Renal cortical epithelial cell (primary cell): ENCODE data around the gene CLNK. TPM values are rescaled to one million over a fixed set of nuclear protein-coding genes. Genes with fewer than 3 reads are reported as not detected.

ENCODE experiments used
- DNase-seq: peaks from one replicate; pipeline ENCODE4 v3.0.0-alpha.2; 2011; ENCODE audit warnings: low read depth
- total RNA-seq: library from RNA; depleted of rRNA; stranded (reverse); fragments of >200 nt; gene quantifications from 2 replicates; pipeline ENCODE4 v1.2.3, GENCODE V29; 2014

Gene CLNK
- total RNA-seq, 1 donor from 2014 or later: not detected

DNA sequence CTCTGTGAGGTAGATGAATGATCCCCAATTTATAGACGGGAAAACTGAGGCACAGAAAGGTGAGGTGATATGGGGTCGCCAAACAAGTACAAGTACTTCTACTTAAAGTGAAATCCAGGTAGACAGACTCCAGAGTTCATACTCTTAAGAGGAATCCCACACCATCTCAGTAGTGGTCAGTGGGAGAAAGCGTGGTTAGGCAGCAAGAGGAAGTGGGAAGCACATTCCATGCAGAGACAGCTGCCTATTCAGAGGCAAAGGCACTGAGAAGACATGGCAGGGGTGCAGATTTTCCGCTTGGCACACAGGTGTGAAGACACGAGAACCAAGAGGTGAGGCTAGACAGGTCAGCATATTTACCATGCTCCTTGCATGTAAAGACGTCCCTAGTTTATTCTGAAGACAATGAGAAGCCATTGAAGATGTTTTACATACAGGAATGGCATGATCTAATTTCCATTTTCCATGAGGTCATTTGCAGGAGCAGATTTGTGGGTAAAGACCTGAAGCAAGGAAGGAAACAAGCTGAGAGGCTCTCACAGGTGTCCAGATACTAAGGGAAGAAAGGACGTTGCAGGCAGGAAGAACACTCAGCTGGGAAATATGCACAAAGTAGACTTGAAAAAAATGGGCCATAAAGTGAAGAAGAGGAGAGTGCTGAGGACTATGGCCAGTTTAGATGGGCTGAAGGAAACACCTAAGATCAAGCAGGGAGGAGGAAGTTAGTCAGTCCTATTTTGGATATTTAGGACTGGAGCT lies 17.3 kb upstream of the CLNK start:
- no peak for DNase-seq

DNA sequence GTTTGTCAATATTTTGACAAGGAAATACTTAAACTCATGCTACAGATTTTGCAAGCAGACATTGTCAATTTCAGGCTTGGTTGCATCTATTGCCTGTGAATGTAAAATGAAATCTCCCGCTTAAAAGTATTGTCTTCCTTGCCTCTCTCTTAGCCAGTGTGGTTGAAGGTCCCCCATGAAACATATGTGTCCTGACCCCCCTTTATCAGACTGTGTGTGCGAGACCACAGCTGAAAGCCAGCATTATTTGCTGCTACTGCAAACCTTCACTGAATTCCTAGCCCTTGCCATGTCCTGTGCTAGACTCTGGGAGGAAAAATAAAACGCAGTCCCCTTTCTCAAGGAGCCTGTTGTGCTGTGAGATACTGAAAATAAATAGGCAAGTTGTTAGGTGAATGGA lies 16.6 kb upstream of the CLNK start:
- no peak for DNase-seq

DNA sequence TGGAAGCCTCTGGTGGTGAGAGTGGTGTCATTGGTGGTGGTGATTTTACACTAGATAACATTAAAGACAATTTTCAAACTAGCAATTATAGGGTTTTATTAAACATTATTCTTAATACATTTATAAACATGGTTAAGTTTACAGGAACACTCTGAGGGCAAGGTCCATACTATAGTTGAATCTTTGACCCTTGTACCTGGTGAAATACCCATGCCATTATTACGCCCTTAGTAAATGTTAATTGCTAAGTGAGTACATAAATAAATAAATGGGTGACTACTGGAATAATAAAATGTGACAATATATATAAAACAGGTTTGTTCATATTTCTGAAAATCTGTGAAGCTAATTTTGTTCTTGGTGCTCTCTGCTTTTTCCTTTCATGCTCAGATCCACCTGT lies 13.6 kb upstream of the CLNK start:
- DNase-seq: no peak

DNA sequence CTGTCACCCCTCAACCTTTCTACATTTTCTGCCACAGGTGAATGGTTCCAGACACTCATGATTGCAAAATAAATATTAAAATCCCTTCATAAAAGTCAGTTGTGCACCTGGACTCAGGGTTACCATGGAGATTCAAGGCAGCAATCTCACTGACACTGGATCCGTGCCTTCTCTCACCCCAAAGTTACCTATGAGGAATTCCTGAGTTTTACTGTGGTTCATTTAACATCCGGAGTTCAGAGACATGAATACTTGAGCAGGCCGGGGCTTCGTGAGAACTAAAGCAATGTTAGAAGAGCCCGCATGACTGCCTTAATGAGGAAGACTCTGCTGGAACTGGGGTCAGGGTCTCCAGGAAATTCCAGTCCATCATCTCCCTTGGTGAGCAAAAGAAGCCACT lies 12.5 kb upstream of the CLNK start:
- peak; percentile 11 for DNase-seq

DNA sequence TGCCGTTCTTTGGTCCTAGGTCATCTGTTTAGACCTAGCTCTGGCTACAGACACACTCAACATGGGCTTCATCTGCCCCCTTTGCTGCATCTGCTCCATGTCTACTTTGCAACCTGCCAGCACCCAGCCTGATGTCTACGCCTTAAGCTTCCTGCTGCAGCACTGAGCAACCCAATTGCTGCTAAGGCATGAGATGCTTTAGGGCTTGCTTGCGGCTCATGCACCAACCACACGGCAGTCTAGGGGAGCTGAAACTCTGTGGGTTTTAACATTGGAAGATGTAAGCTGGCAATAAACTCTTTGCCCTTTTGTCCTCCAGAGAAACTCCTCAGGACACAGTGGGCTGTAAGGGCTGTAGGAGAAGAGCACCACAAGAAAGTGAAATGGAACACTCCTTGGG lies 11.7 kb upstream of the CLNK start:
- DNase-seq: no peak

DNA sequence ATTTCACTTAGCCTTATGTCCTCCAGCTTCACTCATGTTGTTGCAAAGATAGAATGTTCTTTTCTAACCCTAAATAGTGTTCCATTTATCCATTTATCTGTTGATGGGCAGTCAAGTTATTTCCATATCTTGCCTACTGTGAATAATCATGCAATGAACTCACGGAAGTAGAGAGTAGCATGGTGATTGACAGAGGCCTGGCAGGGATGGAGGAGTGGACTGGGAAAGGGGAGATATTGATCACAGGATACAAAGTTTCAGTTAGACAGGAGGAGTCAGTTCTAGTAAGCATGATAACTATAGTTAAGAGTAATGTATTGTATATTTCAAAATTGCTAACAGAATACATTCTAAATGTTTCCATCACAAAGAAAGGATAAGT lies 10.3 kb upstream of the CLNK start:
- DNase-seq: no peak

DNA sequence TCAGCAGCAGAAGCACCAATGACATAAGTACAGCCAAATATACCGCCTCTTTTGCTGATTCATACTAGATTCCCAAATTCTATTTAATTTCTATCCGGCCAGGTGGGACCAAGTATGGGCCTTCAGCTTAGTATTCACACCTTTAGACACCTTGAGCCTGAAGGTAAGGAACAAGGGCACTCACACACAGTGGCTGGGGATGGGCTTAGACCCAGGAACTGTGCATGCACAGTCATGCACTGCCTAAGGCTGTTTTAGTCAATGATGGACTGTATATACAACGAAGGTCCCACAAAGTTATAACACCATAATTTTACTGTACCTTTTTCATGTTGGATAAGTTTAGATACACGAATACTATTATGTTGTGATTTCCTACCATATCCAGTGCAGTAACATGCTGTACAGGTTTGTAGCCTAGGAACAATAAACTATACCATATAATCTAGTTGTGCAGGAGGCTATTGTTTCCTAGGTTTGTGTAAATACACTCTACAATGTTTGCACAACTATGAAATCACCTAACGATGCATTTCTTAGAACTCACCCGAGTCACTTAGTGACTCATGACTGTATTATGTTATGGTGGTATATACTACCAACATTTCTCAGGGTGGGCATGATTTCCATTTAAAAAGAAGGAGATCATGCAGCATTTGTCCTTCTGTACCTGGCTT lies 9.7 kb upstream of the CLNK start:
- no peak for DNase-seq

DNA sequence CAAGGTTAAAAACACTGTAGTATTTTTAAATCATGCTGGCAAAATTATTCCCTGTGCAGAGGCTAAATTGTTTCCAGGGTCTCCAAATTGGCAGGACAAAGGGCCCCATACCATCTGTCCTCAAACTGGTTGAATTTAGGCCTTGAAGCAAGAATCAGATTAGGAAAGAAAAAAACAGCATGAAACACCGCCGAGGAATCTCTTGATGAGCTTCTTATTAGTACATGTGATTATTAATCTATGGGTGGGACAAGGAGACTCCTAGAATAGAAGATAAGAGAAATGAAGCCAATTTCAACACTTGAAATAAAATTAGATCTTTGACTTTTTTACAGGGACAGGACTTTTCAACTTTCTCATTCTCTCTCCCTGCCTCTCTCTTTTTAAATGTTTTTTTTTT lies 7.1 kb upstream of the CLNK start:
- no peak for DNase-seq

DNA sequence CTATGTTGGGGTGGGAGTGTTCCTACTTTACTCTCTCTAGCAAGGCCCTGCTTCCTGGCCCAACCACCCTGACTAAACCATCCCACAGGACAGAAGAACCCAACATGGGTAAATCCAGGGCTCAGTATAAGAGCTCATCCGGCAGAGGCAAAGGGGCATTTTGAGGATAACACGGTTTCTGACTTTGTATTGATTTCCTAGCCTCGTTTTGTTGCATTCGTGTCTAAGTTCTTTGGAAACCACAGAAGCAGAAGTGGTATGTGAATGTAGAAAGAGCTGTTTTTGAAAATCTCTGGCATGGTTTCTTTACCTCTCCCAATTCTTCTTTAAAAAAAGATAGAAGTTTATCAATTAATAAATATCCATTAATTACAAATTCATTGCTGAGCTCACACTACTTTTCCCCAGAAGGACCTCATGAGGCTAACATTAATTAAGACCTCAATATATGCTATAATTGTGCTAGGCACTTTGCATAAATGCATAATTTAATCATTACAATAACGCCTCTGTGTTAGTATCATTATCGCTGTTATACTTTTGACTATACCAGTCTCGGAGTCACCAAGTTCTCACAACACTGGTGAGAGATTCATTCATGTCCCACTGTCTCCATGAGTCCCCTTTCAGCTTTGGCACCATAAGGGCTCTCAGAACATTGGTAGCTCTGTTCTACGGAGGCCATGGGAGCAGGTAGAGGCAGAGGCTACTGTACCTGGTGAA lies 5.8 kb upstream of the CLNK start:
- no peak for DNase-seq

DNA sequence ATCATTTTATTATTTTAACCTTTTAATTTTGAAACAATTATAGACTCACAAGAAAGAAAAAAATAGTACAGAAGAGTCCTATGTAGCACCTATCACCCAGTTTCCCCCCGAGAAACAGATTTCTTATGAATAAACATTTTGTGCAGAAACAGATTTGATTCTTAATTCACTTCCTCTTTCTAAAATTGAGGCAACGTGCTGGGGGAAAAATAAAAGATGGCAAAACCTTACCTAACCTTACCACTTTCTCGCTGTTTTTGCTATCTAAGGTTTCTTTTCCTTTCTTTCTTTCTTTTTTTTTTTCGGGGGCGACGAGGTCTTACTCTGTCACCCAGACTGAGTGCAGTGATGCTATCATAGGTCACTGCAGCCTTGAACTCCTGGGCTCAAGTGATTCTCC lies 4.3 kb upstream of the CLNK start:
- no peak for DNase-seq

DNA sequence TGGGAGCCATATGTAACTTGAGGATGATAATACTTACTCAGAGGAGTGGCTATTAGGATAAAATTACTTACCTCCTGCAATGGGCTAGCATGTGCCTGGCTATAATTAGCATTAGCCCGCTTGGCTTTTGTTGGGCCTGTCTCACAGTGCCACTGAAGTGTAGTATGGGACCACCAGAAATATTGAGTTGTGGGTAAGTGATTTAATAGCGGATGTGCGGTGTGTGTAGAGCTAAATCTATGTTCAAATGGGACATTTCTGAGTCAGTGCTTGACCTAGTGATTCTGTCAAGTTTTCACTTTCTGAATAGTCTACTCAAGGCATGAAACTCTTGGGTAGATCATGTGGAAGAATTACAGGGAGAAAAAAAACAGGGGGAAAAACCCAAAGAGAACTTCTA lies 3.5 kb upstream of the CLNK start:
- DNase-seq: no peak

DNA sequence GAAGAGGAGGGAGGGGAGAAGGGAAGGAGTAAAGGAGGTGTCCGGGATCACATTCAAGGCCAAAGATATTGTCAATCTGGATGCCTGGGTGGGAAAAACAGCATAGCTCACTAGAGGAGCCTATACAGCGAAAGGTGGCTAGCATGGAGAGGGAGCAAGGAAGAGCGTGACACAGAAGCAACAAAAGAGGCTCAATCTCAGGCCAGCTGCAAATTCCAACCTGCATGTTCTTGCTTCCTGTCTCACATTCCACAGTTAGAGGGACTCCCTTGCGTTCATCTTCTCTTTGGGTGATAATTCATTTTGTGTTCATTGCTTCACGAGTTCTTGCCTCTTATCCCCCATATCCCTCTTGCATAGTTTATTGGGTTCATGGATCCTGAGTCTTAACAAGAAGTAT lies 3.0 kb upstream of the CLNK start:
- DNase-seq: no peak

DNA sequence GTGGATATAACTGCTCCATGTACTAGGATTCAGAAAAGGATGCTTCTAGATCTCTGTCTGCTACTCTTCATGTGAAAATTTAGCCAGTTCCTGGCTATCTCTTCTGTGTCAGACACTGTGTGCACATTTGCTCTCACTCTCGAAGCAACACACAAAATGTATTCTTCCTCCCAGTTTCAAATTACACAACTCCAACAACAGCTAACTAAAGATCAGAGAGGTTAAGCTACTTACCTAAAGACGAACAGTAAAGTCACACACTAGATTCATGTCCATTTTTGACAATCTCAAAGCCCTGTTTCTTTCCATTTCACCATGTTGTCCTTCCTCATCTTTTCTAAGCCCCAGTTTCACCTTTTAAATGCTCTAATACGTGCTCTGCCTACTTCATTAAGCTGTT lies 2.2 kb downstream of the CLNK start:
- DNase-seq: no peak

DNA sequence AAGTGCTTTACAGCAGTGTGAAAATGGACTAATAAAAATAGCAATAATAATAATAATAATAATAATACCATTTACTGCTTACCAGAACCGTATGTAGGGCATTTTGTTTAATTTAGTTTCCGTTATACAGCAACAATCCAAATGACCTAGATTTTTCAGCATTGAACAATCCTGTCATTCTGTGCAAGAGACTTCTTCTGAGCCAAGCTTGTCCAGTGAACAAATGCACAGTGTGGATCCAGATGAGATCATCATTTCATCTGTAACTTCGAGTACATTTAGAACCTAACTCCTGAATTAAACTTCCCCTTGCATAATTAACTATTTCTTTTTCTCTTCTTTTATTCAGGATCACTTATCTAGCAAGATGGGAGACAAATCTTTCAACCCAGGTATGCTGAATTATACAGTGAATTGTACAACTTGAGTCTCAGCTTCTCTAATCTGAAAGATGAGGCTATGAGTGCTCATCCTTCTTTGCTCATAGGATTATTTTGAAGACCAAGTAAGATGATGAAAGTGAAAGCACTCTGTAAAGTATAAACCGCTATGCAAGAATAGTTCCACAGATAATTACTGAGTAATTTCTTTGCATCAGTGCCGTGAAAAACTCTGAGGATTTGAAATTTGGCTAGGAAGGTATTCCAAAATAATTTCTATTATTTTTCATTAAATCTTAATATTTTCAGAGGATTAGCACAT lies 6.6 kb downstream of the CLNK start:
- no peak for DNase-seq

DNA sequence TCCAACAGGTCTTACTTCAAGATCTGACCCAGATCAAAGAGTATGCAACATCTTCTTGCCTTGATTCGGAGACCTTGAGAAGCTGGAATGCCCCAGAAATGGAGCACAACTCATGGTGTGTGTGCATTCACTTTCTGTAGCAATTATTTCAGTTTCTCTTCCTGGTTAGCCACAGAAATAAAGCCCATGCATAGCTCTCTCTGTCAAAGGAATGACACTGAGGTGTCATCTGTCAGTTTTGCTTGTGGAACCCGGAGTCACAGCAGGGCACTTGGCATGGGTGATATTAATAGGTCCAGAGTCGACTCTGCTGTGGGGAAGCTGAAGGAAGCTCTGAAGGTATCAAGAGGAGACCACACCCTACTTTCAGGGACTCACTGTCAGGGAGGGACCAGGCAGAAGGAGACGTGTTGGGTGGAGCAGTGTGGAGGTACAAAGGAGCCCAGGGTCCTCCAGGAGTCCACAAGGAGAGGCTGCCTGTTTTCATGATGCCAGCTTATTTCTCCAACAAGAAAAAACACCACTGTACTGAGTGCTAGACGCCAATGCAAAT lies 10.7 kb downstream of the CLNK start:
- no peak for DNase-seq

DNA sequence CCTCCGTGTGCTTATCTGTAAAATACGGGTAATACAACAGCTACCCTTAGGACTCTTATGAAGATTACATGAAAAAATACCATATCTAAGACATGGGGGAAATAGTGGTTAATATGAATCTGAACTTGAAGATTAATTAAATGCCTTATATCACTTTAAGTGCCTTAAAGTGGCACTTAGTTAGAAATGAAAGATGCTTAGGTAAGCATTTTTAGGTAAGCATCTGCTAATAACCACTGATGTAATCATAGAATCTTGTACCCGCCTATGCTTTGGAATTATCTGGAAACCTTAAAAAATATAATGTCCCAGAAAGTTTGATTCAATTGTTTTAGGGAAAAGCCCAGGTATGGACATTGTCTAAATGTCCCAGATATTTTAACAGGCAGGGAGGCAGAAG lies 12.2 kb downstream of the CLNK start:
- no peak for DNase-seq

DNA sequence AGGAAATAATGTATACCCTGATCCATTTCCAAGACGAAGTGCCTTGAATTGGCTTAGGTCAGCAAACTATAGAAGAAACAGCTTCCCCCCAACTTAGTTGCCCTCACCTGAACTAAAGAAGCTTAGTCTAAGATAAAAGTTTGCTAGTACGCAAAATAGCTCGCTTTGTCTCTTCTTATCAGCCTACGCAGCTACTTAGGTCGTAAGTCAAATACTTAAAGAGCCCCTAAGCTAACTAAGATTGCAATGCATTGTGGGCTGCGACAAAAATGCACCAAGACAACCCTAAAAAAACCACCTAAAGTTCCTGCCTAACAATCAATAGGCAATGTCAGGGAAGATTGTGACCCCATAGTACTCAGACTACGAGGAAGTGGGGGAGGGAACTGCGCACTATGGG lies 12.8 kb downstream of the CLNK start:
- DNase-seq: no peak

DNA sequence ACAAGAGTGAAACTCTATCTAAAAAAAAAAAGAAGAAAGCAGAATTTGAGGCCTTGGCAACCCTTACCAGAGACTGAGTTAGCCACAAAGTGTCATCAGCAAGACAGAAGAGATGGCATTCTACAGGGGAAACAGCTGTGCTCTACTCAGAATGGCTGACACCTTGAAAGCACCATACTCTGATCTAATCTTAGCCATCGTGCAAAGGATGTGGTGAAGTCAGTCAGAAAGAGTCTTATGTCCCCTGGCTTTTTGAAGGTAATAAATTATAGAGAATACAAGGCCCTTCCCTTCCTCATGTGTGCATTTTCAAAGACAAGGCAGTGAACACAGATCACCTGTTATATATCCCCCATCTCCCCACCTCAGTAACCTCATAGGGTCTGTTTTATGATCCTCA lies 13.2 kb downstream of the CLNK start:
- no peak for DNase-seq

DNA sequence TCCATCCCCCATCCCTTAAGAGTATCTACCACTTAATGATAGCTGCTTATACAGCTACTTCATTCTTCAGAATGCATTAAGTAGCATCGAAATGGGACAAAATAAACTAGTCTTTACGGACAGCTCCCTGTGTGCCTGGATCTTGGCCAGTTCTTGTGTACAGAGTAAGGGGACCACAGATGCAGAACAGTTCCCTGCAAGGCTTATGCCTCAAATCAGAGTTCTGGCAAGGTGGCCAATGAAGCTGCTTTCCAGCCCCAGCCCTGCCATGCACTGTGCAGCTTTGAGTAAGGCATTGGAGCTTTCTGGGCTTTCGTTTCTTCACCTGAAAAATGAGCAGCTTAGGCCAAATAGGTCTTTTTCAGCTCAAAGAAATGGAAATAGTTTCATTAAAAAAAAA lies 14.2 kb downstream of the CLNK start:
- no peak for DNase-seq

DNA sequence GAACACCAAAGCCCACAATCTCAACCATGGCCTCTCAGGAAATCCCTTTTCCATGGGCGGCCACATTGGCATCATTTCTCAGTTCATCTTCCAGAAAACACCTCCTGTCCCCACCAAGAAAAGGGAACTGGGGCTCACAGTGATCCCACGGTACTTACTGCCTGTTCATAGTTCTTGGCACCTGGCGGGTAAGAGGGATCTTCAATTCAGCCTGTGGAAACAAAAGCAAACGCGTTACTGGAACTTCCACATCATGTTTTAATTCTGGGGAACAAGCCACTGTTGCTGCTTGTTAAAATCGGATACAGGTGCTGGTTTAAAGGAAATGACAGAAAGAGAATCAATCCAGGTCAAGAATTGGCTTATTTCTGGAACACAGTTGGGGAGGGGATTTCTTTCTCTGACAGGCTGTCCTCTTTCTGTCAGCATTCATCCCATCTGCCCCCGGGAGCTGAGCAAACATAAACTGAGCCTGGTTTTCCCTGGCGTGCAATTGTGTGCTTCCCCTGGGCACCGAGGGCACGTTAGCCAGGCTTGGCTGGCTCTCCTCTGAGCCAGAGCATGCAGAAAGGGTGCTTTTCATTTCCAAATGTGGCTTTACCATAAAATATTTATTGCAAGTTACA lies 16.8 kb downstream of the CLNK start:
- no peak for DNase-seq

DNA sequence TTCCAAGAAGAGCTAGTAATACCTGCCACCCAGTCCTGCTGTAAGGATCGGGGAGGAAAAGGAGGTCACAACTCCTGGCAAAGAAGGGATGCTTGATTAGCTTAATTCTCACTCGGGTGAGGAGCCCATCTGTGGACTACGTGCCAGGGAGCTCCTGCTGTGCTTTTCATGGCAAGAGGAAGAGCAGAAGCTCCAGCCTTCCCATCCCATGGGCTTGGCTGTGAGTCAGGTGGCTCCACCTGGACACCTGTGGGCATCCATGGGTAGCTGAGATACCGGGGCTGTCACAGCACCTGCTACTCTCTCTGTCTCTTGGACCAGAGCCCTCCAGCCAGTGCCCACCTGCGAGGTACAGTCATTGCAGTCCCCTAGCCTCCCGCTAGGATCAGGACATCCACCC lies 18.0 kb downstream of the CLNK start:
- no peak for DNase-seq

DNA sequence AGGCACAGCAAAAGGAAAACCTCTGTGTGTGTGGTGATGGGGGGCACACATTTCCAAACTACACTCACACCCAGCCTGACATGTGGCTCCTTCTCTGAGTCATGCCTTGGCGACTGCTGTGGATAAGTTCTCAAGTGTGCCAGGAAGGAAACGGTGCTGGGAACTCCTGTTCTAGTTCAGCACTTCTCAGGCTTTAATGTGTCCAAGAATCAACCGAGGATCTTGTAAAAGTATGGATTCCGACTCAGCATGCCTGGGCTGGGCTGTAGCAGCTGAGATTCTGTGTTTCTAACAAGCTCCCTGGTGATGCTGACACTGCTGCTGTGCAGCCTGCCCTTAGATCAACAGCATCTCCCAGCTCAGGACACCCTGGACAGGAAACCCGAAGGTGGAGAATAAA lies 20.2 kb downstream of the CLNK start:
- DNase-seq: peak; percentile 85
